ENCODE measurements around the gene MPC1. TPM values are rescaled to one million over a fixed set of nuclear protein-coding genes. Genes with fewer than 3 reads are reported as not detected.
"Not testable (repeated sequence)": the region's sequence is repeated elsewhere in the genome, so short reads cannot be mapped to it uniquely, and the experiment has no call there.

Gene MPC1
- total and polyA plus RNA-seq, 8 donors, result 36.5 to 56.7 (median 42.8) TPM

GRCh38 chr6:166395351-166395750, 12.6 kb upstream of the MPC1 start:
- DNase-seq (no peak), ATAC-seq (no peak)
- Histone ChIP-seq H3K27me3 (peaks cover 0 to 5% of the 10 kb centered on the region in 2 donors), H3K27ac (no peak overlapping the region), H3K4me3 (no peak overlapping the region), H3K4me1 (no peaks in the 10 kb centered on the region), H3K9me3 (no peaks in the 10 kb centered on the region), H3K36me3 (no peaks in the 10 kb centered on the region)
- intact Hi-C loops (cut with DNase I), result no loop called here
- TF ChIP-seq CTCF (IDR thresholded peaks at IDR 0.05), result no peak

- ATAC-seq (no peak), DNase-seq (no peak)
- no peaks in the 10 kb centered on the region for H3K4me1 ChIP-seq
- H3K9me3 ChIP-seq, result no peaks in the 10 kb centered on the region
- intact Hi-C loops (cut with DNase I), result no loop called here
- TF ChIP-seq CTCF (IDR thresholded peaks at IDR 0.05), result no peak
- no peaks in the 10 kb centered on the region for H3K36me3 ChIP-seq
- peaks cover 0 to 5% of the 10 kb centered on the region in 2 donors for H3K27me3 ChIP-seq
- H3K27ac ChIP-seq, result no peak overlapping the region
- no peak overlapping the region for H3K4me3 ChIP-seq
These were observed 11.5 kb upstream of the MPC1 start for GRCh38 chr6:166394036-166394892.

- Histone ChIP-seq H3K4me3 (no peak overlapping the region), H3K4me1 (no peaks in the 10 kb centered on the region), H3K9me3 (no peaks in the 10 kb centered on the region), H3K27ac (no peak overlapping the region), H3K36me3 (no peaks in the 10 kb centered on the region), H3K27me3 (peaks cover 0 to 5% of the 10 kb centered on the region in 2 donors)
- TF ChIP-seq CTCF (IDR thresholded peaks at IDR 0.05), result no peak
- ATAC-seq (no peak), DNase-seq (no peak)
- intact Hi-C loops (cut with DNase I), result no loop called here
These were observed 10.7 kb upstream of the MPC1 start for GRCh38 chr6:166393535-166393823.

- H3K9me3 ChIP-seq; H3K4me1 ChIP-seq; intact Hi-C loops (cut with DNase I); ATAC-seq; H3K27me3 ChIP-seq; H3K36me3 ChIP-seq; H3K4me3 ChIP-seq; H3K27ac ChIP-seq; DNase-seq: not testable (repeated sequence)
These were observed 10.2 kb upstream of the MPC1 start for GRCh38 chr6:166392755-166393534.

- Histone ChIP-seq H3K36me3 (no peaks in the 10 kb centered on the region), H3K4me3 (no peak overlapping the region), H3K9me3 (no peaks in the 10 kb centered on the region), H3K4me1 (peaks cover 3 to 11% of the 10 kb centered on the region in 2 donors), H3K27ac (no peak overlapping the region), H3K27me3 (peaks cover 0 to 5% of the 10 kb centered on the region in 2 donors)
- DNase-seq (no peak), ATAC-seq (no peak)
- no peak for TF ChIP-seq CTCF (IDR thresholded peaks at IDR 0.05)
- intact Hi-C loops (cut with DNase I), result no loop called here
These were observed 6.4 kb upstream of the MPC1 start for GRCh38 chr6:166389119-166389518.

Data from left lung (tissue), 10 donors.